EH (cell line): ENCODE measurements around the gene ARGFX.
"Not testable (repeated sequence)": the region's sequence is repeated elsewhere in the genome, so short reads cannot be mapped to it uniquely, and the experiment has no call there.

Experiments used
- DNase-seq: peaks from one replicate; pipeline ENCODE4 v3.0.0-alpha.2; 2015; ENCODE audit warnings: low read depth

The ARGFX gene

GRCh38 chr3:121599900-121600299 is 32.2 kb downstream of the ARGFX start:
- not testable (repeated sequence) for DNase-seq

GRCh38 chr3:121601212-121601812 is 33.6 kb downstream of the ARGFX start:
- DNase-seq, result no peak

GRCh38 chr3:121604759-121605158 is 37.0 kb downstream of the ARGFX start:
- no peak for DNase-seq

- DNase-seq, result no peak
These were observed 38.4 kb downstream of the ARGFX start for GRCh38 chr3:121606106-121606505.
